ENCODE data around the gene CNNM3. TPM values are rescaled to one million over a fixed set of nuclear protein-coding genes. Genes with fewer than 3 reads are reported as not detected.
"Not testable (repeated sequence)": the region's sequence is repeated elsewhere in the genome, so short reads cannot be mapped to it uniquely, and the experiment has no call there.

CNNM3 gene
- total RNA-seq = 9.0 TPM
- long read RNA-seq, partial matches to known transcripts = 1 of 1 reads
- long read RNA-seq, other reads (novel, unspliced or antisense) = 0 of 1 reads

GRCh38 chr2:96816127-96816835 is at the start of gene CNNM3:
TSS of gene CNNM3 (plus strand) at chr2:96816268. CDS start at chr2:96816278, 10 bp downstream.
- peak; percentile 99 for DNase-seq (ENCODE audit: low spot score)

- DNase-seq (ENCODE audit: low spot score) = no peak
Measured at GRCh38 chr2:96767135-96767871, 48.8 kb upstream of the CNNM3 start.

- DNase-seq (ENCODE audit: low spot score) = no peak
Measured at GRCh38 chr2:96768083-96768561, 47.9 kb upstream of the CNNM3 start.

GRCh38 chr2:96769814-96770213 is 46.3 kb upstream of the CNNM3 start:
- DNase-seq (ENCODE audit: low spot score) = no peak

- no peak for DNase-seq (ENCODE audit: low spot score)
Measured at GRCh38 chr2:96770442-96771202, 45.4 kb upstream of the CNNM3 start.

- no peak for DNase-seq (ENCODE audit: low spot score)
Measured at GRCh38 chr2:96771796-96772618, 44.1 kb upstream of the CNNM3 start.

- DNase-seq (ENCODE audit: low spot score) = no peak
Measured at GRCh38 chr2:96772903-96773671, 43.0 kb upstream of the CNNM3 start.

GRCh38 chr2:96773922-96774321 is 42.1 kb upstream of the CNNM3 start:
- DNase-seq (ENCODE audit: low spot score) = no peak

- DNase-seq (ENCODE audit: low spot score) = no peak
Measured at GRCh38 chr2:96775160-96775559, 40.9 kb upstream of the CNNM3 start.

GRCh38 chr2:96783388-96783787 is 32.7 kb upstream of the CNNM3 start:
- no peak for DNase-seq (ENCODE audit: low spot score)

- DNase-seq (ENCODE audit: low spot score) = no peak
Measured at GRCh38 chr2:96787411-96787810, 28.7 kb upstream of the CNNM3 start.

- DNase-seq (ENCODE audit: low spot score) = no peak
Measured at GRCh38 chr2:96788442-96789244, 27.4 kb upstream of the CNNM3 start.

GRCh38 chr2:96789245-96789617 is 26.8 kb upstream of the CNNM3 start:
- no peak for DNase-seq (ENCODE audit: low spot score)

- DNase-seq (ENCODE audit: low spot score) = no peak
Measured at GRCh38 chr2:96792772-96793749, 23.0 kb upstream of the CNNM3 start.

- no peak for DNase-seq (ENCODE audit: low spot score)
Measured at GRCh38 chr2:96795076-96795475, 21.0 kb upstream of the CNNM3 start.

- DNase-seq (ENCODE audit: low spot score) = not testable (repeated sequence)
Measured at GRCh38 chr2:96796497-96796896, 19.6 kb upstream of the CNNM3 start.

- DNase-seq (ENCODE audit: low spot score) = no peak
Measured at GRCh38 chr2:96797066-96797625, 18.9 kb upstream of the CNNM3 start.
